Activated T-helper 1 cell treated with anti-CD3 and anti-CD28 coated beads, Interleukin-2, amount 50 U/mL, for 16 hours (primary cell): ENCODE results near the gene TSLP.

Experiments
- DNase-seq, 2 donors: peaks; one replicate each; pipeline ENCODE4 v3.0.0-alpha.2; 2020; ENCODE audit warnings: low read depth in 1 of 2, low spot score in 1 of 2

The TSLP gene

GRCh38 chr5:111095982-111096381, 24.5 kb downstream of the TSLP start:
- no peak for DNase-seq

DNA sequence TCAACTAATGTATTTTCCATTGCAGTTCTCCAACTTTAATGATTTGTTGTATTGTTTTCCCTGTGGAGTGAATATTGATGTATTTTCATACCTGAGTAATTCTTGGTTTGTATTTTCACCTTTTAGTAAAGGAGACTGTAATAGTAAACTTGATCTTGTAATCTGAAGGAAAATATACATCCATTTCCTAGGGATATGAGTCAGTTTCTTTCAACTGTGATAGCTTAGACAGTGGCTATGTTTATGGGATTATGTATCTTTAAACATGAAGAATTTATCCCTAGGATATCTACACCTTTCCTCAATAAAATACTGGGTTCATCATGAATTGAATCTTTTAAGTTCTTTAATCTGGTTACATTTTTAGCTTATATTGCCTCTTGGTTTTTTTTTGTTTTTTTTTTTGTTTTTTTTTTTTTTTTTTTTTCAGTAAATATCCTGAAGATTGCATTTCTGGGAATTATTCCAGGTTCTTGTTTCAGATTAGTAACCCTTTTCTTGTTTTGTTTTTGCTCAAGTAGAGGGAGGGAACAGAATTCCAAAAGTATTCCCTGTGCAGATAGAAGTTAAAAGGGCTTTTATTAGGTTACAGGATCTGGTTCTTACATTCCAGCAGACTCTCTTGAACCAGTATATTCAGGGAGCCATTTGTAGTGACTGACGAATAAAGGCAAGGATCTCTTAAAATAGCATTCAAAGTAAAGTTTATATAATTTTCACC, 27.7 kb downstream of the TSLP start:
- no peak for DNase-seq

- no peak for DNase-seq
Observed at GRCh38 chr5:111106320-111106948, 34.9 kb downstream of the TSLP start.

DNA sequence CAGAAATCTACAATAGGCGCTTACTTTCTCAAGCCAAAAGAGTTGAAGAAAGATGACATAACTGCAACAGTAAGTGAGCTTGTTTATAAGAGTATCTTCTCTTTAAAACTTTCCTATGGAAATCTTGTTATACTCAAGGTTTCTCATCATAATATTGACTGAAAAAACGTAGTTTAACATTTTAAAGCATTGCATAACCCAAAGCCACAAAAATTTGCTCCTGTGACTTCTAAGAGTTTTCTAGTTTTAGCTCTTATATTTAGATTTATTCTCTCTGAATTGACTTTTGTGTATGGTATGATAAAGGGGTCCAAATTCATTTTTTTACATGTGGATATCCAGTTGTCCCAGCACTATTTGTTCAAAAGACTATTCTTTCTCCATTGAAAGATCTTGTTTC, 35.9 kb downstream of the TSLP start:
- DNase-seq = no peak

- DNase-seq = no peak
Observed at GRCh38 chr5:111111956-111112355, 40.4 kb downstream of the TSLP start.

DNA sequence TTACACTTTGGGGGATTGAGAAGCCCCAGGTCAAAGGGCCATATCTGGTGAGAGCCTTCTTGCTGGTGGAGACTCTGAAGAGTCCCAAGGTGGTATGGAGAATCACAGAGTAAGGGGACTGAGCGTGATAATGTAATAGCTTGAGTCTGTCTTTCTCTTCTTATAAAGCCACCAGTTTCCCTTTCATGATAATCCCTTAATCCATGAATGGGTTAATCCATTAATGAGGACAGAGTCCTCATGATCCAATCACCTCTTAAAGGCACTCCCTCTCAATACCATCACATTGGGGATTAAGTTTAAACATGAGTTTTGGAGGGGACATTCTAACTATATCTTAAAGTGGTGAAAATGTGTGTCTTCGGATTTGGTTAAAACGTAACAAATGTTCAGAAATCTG, 42.2 kb downstream of the TSLP start:
- no peak for DNase-seq

- DNase-seq = no peak
Observed at GRCh38 chr5:111115229-111115628, 43.7 kb downstream of the TSLP start.

- no peak for DNase-seq
Observed at GRCh38 chr5:111116550-111116949, 45.0 kb downstream of the TSLP start.

GRCh38 chr5:111117136-111117535, 45.6 kb downstream of the TSLP start:
- no peak for DNase-seq

GRCh38 chr5:111119221-111119620, 47.7 kb downstream of the TSLP start:
- DNase-seq = no peak

DNA sequence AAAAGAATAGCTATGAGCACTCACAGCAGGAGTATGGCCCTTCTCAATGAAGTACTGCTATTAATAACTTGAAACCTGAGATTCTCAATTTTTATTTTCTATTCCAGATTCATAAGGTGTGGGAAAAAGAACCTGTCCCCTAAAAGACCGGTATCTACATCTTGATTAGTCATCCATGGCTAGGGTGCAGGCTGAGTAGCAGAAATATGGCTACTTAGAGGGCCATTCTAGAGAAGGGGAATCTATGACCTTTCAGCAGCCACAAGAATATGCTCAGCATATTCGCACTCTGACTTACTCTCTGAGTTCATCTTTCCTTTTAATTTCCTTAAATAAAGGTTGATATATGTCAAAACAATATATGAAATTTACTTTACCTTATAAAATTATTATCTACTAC, 48.3 kb downstream of the TSLP start:
- no peak for DNase-seq

DNA sequence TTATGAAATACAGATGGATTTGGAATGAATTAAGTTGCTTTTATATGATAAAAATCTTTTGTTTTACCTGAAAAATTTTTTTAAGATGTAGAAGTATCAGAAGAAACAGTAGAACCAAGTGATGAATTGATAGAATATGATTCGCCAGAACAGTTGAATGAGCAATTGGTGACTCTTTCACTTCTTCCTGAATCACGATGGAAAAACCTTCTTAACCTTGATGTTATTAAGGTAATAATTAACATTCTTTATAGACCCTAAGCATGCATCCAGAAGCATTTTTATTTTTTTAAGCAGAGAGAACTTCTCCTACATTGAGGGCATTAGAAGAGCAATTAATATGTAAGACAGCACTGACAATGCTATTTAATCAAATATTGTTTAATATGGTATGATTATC, 49.4 kb downstream of the TSLP start:
- no peak for DNase-seq

DNA sequence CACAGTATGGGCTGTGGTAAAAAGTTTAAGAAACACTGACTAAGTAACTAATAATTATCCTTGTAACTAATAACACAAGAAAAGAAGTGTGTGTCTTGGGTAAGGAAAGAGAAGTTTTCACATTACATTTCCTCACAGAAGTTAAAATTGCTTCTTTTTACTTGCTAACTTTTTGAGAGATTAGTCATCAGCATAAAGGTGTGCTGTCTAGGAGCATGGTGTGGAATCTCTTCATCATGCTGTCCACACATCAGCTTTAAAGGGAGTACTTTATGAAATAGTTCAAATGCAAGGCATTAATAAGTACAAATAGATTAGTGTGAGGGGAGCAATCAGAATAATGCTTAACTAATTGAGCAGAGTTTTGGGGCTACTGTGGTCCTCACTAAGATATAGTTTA, 50.4 kb downstream of the TSLP start:
- DNase-seq = no peak

DNA sequence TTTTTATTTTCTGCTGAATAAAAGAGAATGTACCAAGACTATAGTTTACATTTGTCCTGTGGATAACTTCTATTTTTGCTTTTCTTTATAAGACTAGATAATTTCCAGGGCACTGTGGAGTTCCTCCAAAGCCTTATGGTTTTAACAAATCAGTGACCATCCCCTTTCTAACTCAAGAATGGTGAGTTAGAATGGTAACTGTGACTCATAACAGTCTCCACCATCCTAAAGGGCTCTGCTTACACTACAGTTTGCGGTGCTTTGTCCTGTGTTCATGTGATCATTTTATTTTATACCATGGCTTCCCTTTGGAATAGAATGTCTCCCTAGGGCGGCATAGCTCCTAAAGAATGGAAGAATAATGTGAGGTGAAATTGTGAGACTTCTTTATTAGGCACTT, 50.9 kb downstream of the TSLP start:
- DNase-seq = no peak

DNA sequence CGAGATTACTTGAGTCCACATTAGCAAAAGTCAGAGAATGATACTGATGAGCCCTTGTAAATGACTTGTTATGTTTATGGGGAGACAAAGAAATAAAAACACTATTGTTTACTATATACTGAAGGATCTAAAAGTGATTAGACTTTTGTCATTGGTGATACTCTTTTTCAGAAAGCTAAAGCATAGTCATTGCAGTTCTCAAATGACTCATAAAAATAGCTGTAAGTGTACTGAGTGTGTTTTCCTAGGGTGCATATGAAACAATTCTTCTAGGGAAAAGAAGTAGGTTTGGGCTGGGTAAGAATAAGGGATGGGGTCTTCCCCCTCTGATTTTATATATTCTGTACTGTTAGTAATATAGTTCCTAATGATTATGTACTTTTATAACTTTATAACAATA, 53.3 kb downstream of the TSLP start:
- DNase-seq = no peak

DNA sequence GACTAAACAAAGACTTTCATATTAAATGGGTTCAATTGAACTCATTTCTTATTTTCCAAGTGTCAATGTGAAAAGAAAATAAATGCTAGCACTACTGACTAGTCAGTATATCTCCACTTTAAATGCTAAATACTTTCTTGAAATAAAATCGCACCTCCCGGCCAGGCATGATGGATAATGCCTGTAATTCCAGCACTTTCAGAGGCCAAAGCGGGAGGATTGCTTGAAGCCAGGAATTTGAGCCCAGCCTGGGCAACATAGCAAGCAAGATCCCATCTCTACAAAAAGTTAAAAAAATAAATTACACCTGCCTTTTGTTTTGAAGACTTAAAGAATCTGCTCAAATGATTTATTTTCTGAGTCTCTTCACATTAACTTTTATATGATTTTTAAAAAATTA, 55.4 kb downstream of the TSLP start:
- DNase-seq = no peak
